ENCODE data around the gene ING2. TPM values are rescaled to one million over a fixed set of nuclear protein-coding genes. Genes with fewer than 3 reads are reported as not detected.

The ING2 gene
- total and polyA plus RNA-seq, 2 of the 8 experiments (the other 6 are each of a cell fraction or from before 2014, with no cell fraction given), result 5.1 to 16.1 TPM

- Histone ChIP-seq H3K23me2 (ENCODE audit: low read depth, low read length) (no peaks in the 10 kb centered on the region), H2BK20ac (ENCODE audit: low read length) (no peak overlapping the region), H4K8ac (ENCODE audit: extremely low read depth, insufficient read depth, low read length) (no peak overlapping the region), H3K4me1 (replicated peaks in 1 of 4; ENCODE audit: control insufficient read depth in 3 of 4, insufficient read depth in 4 of 4, low read length in 3 of 4) (no peaks in the 10 kb centered on the region), H4K20me1 (replicated peaks in 1 of 2; ENCODE audit: control insufficient read depth in 1 of 2, insufficient read depth in 2 of 2, low read length in 2 of 2) (no peaks in the 10 kb centered on the region), H4K5ac (ENCODE audit: insufficient read length, low read depth, low read length) (no peak overlapping the region), H2BK120ac (replicated peaks; ENCODE audit: low read depth, low read length) (no peak overlapping the region), H3K79me2 (ENCODE audit: control insufficient read depth in 1 of 2, insufficient read depth in 2 of 2, low read length in 2 of 2) (no peaks in the 10 kb centered on the region), H3K23ac (ENCODE audit: insufficient read length) (no peak overlapping the region), H2AK5ac (ENCODE audit: low read depth, low read length) (no peak overlapping the region), H2AFZ (ENCODE audit: low read length) (no peak overlapping the region), H3K18ac (ENCODE audit: extremely low read depth, low read length) (no peak overlapping the region), H3K79me1 (ENCODE audit: low read depth, low read length) (no peaks in the 10 kb centered on the region), H3K9me3 (ENCODE audit: insufficient read depth in 2 of 2, low read depth in 1 of 2, low read length in 1 of 2) (no peaks in the 10 kb centered on the region), H4K91ac (replicated peaks; ENCODE audit: insufficient read length, low read length) (no peak overlapping the region), H2BK12ac (ENCODE audit: low read depth, low read length) (no peak overlapping the region), H3K56ac (replicated peaks; ENCODE audit: insufficient read length, low read depth, low read length) (no peak overlapping the region), H3K4ac (replicated peaks; ENCODE audit: insufficient read length, low read depth, low read length) (no peak overlapping the region), H2BK5ac (ENCODE audit: low read depth, low read length) (no peak overlapping the region), H3K4me3 (ENCODE audit: extremely low read depth in 1 of 4, insufficient read depth in 2 of 4, low read depth in 3 of 4, low read length in 4 of 4) (no peak overlapping the region), H3K36me3 (ENCODE audit: control insufficient read depth in 2 of 4, insufficient read depth in 4 of 4, low read length in 3 of 4) (peaks cover 0 to 6% (median 0%) of the 10 kb centered on the region in 4 experiments; a peak in 2 of 8 replicates), H3K27me3 (replicated peaks in 1 of 4; ENCODE audit: control insufficient read depth in 3 of 4, extremely low read depth in 1 of 4, insufficient read depth in 3 of 4, low read length in 3 of 4) (no peaks in the 10 kb centered on the region), H3K9ac (replicated peaks in 1 of 4; ENCODE audit: extremely low read depth in 1 of 4, low read depth in 3 of 4, low read length in 3 of 4) (no peak overlapping the region), H2BK15ac (ENCODE audit: low read length) (no peak overlapping the region), H3K4me2 (ENCODE audit: insufficient read depth in 1 of 2, low read depth in 2 of 2, low read length in 2 of 2) (no peak overlapping the region), H3K14ac (ENCODE audit: insufficient read length) (no peak overlapping the region), H3K27ac (ENCODE audit: low read depth, low read length) (no peak overlapping the region)
- WGBS, 2 experiments (ENCODE audit: extremely low coverage in 1 of 2, insufficient coverage in 1 of 2, insufficient read length in 1 of 2, insufficient replicate concordance in 2 of 2, low coverage in 1 of 2, low lambda C conversion rate in 2 of 2, missing lambda C conversion rate in 1 of 2), result 76% methylated on average over 3 of the region's 3 CpGs; no CpG with 5 or more reads in 1 of the 2 experiments
- TF ChIP-seq RNF2 (IDR thresholded peaks at IDR 0.05; ENCODE audit: borderline replicate concordance, low read depth, low read length, missing control alignments, poor library complexity, severe bottlenecking) (no peak), E2F6 (IDR thresholded peaks at IDR 0.05) (no peak), CTBP2 (IDR thresholded peaks at IDR 0.05; ENCODE audit: borderline replicate concordance, insufficient read depth, insufficient read length, low read length) (no peak), POLR2A (IDR thresholded peaks at IDR 0.05; ENCODE audit: control extremely low read depth in 1 of 2, low read depth in 2 of 2, low read length in 2 of 2) (no peak)
- ChIA-PET POLR2A (ENCODE audit: partially characterized antibody) (interaction anchor here (1.5 to 1.7 kb wide), 3 partner anchors 9 to 15 kb away, joined by 3 to 6 read pairs (median 4); partner anchors contain the start of gene ING2), CTCF (ENCODE audit: partially characterized antibody) (interaction anchor here (0.8 to 1.1 kb wide), 3 partner anchors 11 to 151 kb away, joined by 3 to 4 read pairs (median 3); no protein-coding TSS in a partner anchor)
- no peak for DNase-seq (ENCODE audit: low read depth in 1 of 2, low spot score in 2 of 2)
- FAIRE-seq, result no peak
These were observed 9.7 kb upstream of the ING2 start for GRCh38 chr4:183495184-183495583.

Data from H1 (cell line).